NCI-H345 treated with DMSO at 0.1 percent for 48 hours (cell line): ENCODE data around the gene SNX24.
"Not testable (repeated sequence)": the region's sequence is repeated elsewhere in the genome, so short reads cannot be mapped to it uniquely, and the experiment has no call there.

Experiments used
- DNase-seq: peaks from one replicate; lab custom pipeline; 2025; ENCODE audit not compliant: unreplicated experiment; lab: John Stamatoyannopoulos, UW

SNX24 gene

GRCh38 chr5:122845229-122846050 is at the start of gene SNX24:
SNX24 (plus strand) TSS chr5:122845613; CDS start chr5:122845634, 21 bp downstream.
- DNase-seq: peak; percentile 59

- no peak for DNase-seq
Measured at GRCh38 chr5:122805481-122805880, 39.9 kb upstream of the SNX24 start.

GRCh38 chr5:122810405-122810804 is 35.0 kb upstream of the SNX24 start:
- no peak for DNase-seq

GRCh38 chr5:122815218-122815767 is 30.1 kb upstream of the SNX24 start:
- DNase-seq: no peak

- DNase-seq: no peak
Measured at GRCh38 chr5:122816756-122817155, 28.7 kb upstream of the SNX24 start.

GRCh38 chr5:122831984-122832383 is 13.4 kb upstream of the SNX24 start:
- DNase-seq: no peak

GRCh38 chr5:122835681-122836080 is 9.7 kb upstream of the SNX24 start:
- no peak for DNase-seq

GRCh38 chr5:122836947-122837346 is 8.5 kb upstream of the SNX24 start:
- DNase-seq: no peak

- DNase-seq: no peak
Measured at GRCh38 chr5:122839731-122840130, 5.7 kb upstream of the SNX24 start.

GRCh38 chr5:122842016-122842580 is 3.3 kb upstream of the SNX24 start:
- DNase-seq: no peak

GRCh38 chr5:122844136-122844909 is 1.1 kb upstream of the SNX24 start:
- no peak for DNase-seq

GRCh38 chr5:122844910-122845228 is 544 bp upstream of the SNX24 start:
- DNase-seq: no peak

GRCh38 chr5:122846051-122846550 is 688 bp downstream of the SNX24 start:
- no peak for DNase-seq

- no peak for DNase-seq
Measured at GRCh38 chr5:122847687-122848081, 2.3 kb downstream of the SNX24 start.

GRCh38 chr5:122849771-122850170 is 4.4 kb downstream of the SNX24 start:
- no peak for DNase-seq

- not testable (repeated sequence) for DNase-seq
Measured at GRCh38 chr5:122857538-122857937, 12.1 kb downstream of the SNX24 start.

- DNase-seq: peak; percentile 1
Measured at GRCh38 chr5:122858451-122858850, 13.0 kb downstream of the SNX24 start.

- DNase-seq: no peak
Measured at GRCh38 chr5:122863240-122863639, 17.8 kb downstream of the SNX24 start.

- no peak for DNase-seq
Measured at GRCh38 chr5:122863721-122864120, 18.3 kb downstream of the SNX24 start.

GRCh38 chr5:122864400-122864799 is 19.0 kb downstream of the SNX24 start:
- DNase-seq: no peak

GRCh38 chr5:122864842-122865241 is 19.4 kb downstream of the SNX24 start:
- no peak for DNase-seq
